ENCODE measurements around the gene SERPINE3. TPM values are rescaled to one million over a fixed set of nuclear protein-coding genes. Genes with fewer than 3 reads are reported as not detected.

The SERPINE3 gene
- total and polyA plus RNA-seq, 5 donors from 2014 or later, result not detected

DNA sequence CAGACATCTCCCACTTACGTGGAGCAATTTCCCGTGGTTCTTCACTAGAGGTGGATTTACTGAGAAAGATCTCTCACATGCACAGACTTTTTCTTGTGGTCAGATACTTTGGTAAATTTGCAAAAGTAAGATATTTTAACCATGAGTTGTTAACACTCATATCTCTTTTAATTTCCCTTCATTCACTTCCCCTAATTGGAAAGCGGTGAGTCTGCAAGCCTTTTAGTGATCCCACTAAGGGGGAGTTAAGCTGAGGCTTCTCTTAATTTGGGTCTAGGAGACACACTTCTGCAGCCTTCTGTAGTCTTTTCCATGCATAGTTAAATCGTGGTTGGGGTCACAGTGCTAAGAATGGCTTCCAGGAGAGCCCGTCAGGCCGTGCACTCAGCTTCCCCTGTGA is 30.7 kb upstream of the SERPINE3 start:
- Mint-ChIP-seq H3K9me3 (peaks cover 0 to 2% (median 0%) of the 10 kb centered on the region in 7 donors), H3K27me3 (peaks cover 16% of the 10 kb centered on the region), H3K4me3 (no peak overlapping the region), H3K36me3 (no peaks in the 10 kb centered on the region), H3K4me1 (no peaks in the 10 kb centered on the region), H3K27ac (no peak overlapping the region)
- peaks cover 2% of the 10 kb centered on the region for H3K27me3 ChIP-seq (ENCODE audit: control insufficient read depth, insufficient read depth, low read length)
- H3K4me1 ChIP-seq (ENCODE audit: control insufficient read depth, insufficient read depth, low read length, poor library complexity, severe bottlenecking), result no peaks in the 10 kb centered on the region
- ATAC-seq (ENCODE audit: low read depth in 2 of 2), result no peak
- DNase-seq, result no peak
- no peaks in the 10 kb centered on the region for H3K9me3 ChIP-seq (ENCODE audit: control insufficient read depth in 2 of 2, low read length in 2 of 2)
- H3K36me3 ChIP-seq (ENCODE audit: control insufficient read depth, insufficient read depth, low read length), result no peaks in the 10 kb centered on the region
- H3K4me3 ChIP-seq (ENCODE audit: low read depth, low read length), result no peak overlapping the region
- H3K27ac ChIP-seq (ENCODE audit: insufficient read depth, low read length, poor library complexity, severe bottlenecking), result no peak overlapping the region

DNA sequence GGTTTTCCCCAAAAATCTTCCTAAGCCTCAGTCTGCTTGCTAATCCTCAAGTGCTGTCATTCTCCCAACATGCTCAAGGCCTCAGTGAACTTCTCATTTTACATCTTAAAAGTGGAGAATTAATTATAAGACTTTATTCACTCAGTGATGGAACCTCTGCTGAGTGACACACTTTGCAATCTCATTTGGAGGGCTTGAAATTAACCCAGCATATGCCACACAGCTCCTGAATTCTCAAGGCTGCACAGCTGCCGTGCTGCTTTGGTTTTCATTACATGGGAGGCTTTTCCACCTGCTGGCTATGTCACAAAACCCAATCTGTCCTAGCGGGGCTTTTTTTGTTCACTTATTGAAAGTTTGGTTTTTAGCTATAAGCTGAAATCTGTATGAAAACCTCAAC is 28.3 kb upstream of the SERPINE3 start:
- H3K4me1 Mint-ChIP-seq, result no peaks in the 10 kb centered on the region
- no peaks in the 10 kb centered on the region for H3K36me3 ChIP-seq (ENCODE audit: control insufficient read depth, insufficient read depth, low read length)
- H3K4me3 ChIP-seq (ENCODE audit: low read depth, low read length), result no peak overlapping the region
- no peak for ATAC-seq (ENCODE audit: low read depth in 2 of 2)
- no peak overlapping the region for H3K27ac ChIP-seq (ENCODE audit: insufficient read depth, low read length, poor library complexity, severe bottlenecking)
- no peak overlapping the region for H3K4me3 Mint-ChIP-seq
- no peak for DNase-seq
- peaks cover 2% of the 10 kb centered on the region for H3K27me3 ChIP-seq (ENCODE audit: control insufficient read depth, insufficient read depth, low read length)
- H3K27ac Mint-ChIP-seq, result no peak overlapping the region
- H3K9me3 Mint-ChIP-seq, result peaks cover 0 to 2% (median 0%) of the 10 kb centered on the region in 7 donors
- H3K4me1 ChIP-seq (ENCODE audit: control insufficient read depth, insufficient read depth, low read length, poor library complexity, severe bottlenecking), result no peaks in the 10 kb centered on the region
- H3K27me3 Mint-ChIP-seq, result peaks cover 17% of the 10 kb centered on the region
- no peaks in the 10 kb centered on the region for H3K9me3 ChIP-seq (ENCODE audit: control insufficient read depth in 2 of 2, low read length in 2 of 2)
- H3K36me3 Mint-ChIP-seq, result no peaks in the 10 kb centered on the region

DNA sequence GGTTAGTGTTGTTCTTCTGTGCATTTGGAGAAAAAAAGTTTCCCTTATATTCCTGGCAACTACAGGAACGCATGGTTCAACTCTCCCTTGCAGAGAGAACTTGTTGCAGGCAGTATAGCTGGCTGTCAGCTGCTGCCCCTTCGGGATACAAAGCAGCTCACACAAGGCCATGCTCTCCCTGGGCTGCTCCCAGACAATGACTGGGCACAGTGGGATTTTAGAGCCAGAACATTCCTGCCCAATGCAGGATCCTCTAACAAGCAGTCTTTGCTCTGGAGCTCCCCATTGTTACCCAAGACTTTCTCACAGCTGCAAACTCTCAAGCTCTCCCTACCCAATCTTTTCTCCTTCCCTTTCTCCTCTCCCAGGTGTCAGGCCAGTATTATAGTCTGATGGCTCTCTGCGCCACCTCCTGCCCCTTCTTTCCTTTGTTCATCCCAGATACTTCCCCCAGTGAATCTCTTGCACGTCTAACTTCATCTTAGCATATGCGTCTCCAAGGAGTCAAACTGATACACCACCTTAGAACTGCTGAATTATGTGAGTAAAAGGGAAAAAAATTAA is 27.5 kb upstream of the SERPINE3 start:
- no peaks in the 10 kb centered on the region for H3K36me3 Mint-ChIP-seq
- no peak overlapping the region for H3K27ac Mint-ChIP-seq
- ATAC-seq (ENCODE audit: low read depth in 2 of 2), result no peak
- H3K9me3 ChIP-seq (ENCODE audit: control insufficient read depth in 2 of 2, low read length in 2 of 2), result no peaks in the 10 kb centered on the region
- H3K27me3 Mint-ChIP-seq, result peaks cover 17% of the 10 kb centered on the region
- peaks cover 2% of the 10 kb centered on the region for H3K27me3 ChIP-seq (ENCODE audit: control insufficient read depth, insufficient read depth, low read length)
- no peak overlapping the region for H3K4me3 ChIP-seq (ENCODE audit: low read depth, low read length)
- no peaks in the 10 kb centered on the region for H3K4me1 ChIP-seq (ENCODE audit: control insufficient read depth, insufficient read depth, low read length, poor library complexity, severe bottlenecking)
- H3K36me3 ChIP-seq (ENCODE audit: control insufficient read depth, insufficient read depth, low read length), result no peaks in the 10 kb centered on the region
- H3K27ac ChIP-seq (ENCODE audit: insufficient read depth, low read length, poor library complexity, severe bottlenecking), result no peak overlapping the region
- H3K9me3 Mint-ChIP-seq, result peaks cover 0 to 2% (median 0%) of the 10 kb centered on the region in 7 donors
- DNase-seq, result no peak
- H3K4me1 Mint-ChIP-seq, result no peaks in the 10 kb centered on the region
- no peak overlapping the region for H3K4me3 Mint-ChIP-seq

DNA sequence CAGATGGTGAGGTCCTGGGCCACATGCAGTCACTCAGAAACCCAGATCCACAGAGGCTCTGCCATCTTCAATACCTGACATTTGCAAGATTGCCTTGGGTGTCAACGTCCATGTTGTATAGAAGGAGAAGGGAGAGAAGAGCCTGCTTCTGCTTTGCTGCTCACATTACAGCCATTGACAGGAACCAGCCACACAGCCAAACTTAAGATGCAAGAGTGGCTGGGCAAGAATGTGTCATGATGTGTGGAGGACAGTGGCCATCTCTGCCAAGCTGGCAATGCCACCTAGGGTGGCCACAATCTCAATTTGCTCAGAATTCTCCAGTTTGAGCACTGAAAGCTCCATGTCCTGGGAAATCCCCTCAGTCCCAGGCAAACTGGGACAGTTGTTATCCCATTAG is 25.9 kb upstream of the SERPINE3 start:
- Mint-ChIP-seq H3K4me1 (no peaks in the 10 kb centered on the region), H3K4me3 (no peak overlapping the region), H3K36me3 (no peaks in the 10 kb centered on the region), H3K9me3 (peaks cover 0 to 2% (median 0%) of the 10 kb centered on the region in 7 donors), H3K27ac (no peak overlapping the region), H3K27me3 (peaks cover 11% of the 10 kb centered on the region)
- Histone ChIP-seq H3K4me3 (ENCODE audit: low read depth, low read length) (no peak overlapping the region), H3K4me1 (ENCODE audit: control insufficient read depth, insufficient read depth, low read length, poor library complexity, severe bottlenecking) (no peaks in the 10 kb centered on the region), H3K27me3 (ENCODE audit: control insufficient read depth, insufficient read depth, low read length) (peaks cover 2% of the 10 kb centered on the region), H3K9me3 (ENCODE audit: control insufficient read depth in 2 of 2, low read length in 2 of 2) (no peaks in the 10 kb centered on the region), H3K36me3 (ENCODE audit: control insufficient read depth, insufficient read depth, low read length) (no peaks in the 10 kb centered on the region), H3K27ac (ENCODE audit: insufficient read depth, low read length, poor library complexity, severe bottlenecking) (no peak overlapping the region)
- ATAC-seq (ENCODE audit: low read depth in 2 of 2), result no peak
- DNase-seq, result no peak

DNA sequence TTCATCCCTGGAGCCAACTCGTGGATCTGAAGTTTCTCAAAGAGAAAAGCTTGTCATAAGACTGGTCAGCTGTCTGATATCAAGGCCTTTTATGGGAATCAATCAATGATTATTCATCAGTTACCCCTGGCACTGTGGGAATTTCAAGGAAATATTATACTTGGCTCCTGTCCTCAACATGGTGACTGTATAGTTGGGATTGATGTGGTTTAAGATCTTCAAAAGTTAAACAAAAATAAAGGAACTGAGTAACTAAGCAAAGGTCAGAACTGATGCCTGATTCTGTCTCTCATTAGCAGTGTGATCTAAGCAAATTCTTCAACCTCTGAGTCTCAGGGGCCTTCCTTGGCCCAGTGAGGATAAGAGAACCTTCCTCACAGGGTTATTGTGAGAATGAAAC is 22.2 kb upstream of the SERPINE3 start:
- H3K9me3 Mint-ChIP-seq, result peaks cover 0 to under 1% (median 0%) of the 10 kb centered on the region in 7 donors
- no peak for ATAC-seq (ENCODE audit: low read depth in 2 of 2)

DNA sequence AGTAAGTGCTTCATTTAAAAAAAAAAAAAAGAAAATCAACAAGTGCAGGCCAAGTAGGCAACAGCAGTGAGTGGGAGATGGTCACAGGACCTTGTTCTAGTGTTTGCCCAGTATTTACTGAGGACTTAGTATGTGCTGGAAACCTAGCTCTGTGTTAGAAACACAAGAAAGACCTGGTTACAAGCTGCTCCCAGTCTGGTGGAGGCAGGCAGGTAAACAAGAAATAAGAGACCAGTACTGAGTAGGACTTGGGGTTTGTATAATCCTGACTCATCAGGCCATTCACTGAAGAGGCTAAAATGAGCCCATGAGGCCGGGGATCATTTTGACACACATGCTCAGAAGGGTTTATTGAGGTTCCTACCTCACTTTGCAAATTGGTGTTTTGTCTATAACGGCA is 21.5 kb upstream of the SERPINE3 start:
- Histone ChIP-seq H3K27me3 (ENCODE audit: control insufficient read depth, insufficient read depth, low read length) (peaks cover 2% of the 10 kb centered on the region), H3K4me3 (ENCODE audit: low read depth, low read length) (no peak overlapping the region), H3K27ac (ENCODE audit: insufficient read depth, low read length, poor library complexity, severe bottlenecking) (no peak overlapping the region), H3K36me3 (ENCODE audit: control insufficient read depth, insufficient read depth, low read length) (no peaks in the 10 kb centered on the region), H3K9me3 (ENCODE audit: control insufficient read depth in 2 of 2, low read length in 2 of 2) (no peaks in the 10 kb centered on the region), H3K4me1 (ENCODE audit: control insufficient read depth, insufficient read depth, low read length, poor library complexity, severe bottlenecking) (no peaks in the 10 kb centered on the region)
- no peaks in the 10 kb centered on the region for H3K4me1 Mint-ChIP-seq
- no peaks in the 10 kb centered on the region for H3K9me3 Mint-ChIP-seq
- no peak overlapping the region for H3K27ac Mint-ChIP-seq
- H3K27me3 Mint-ChIP-seq, result peaks cover 6% of the 10 kb centered on the region
- DNase-seq (no peak), ATAC-seq (ENCODE audit: low read depth in 2 of 2) (no peak)
- H3K4me3 Mint-ChIP-seq, result no peak overlapping the region
- H3K36me3 Mint-ChIP-seq, result no peaks in the 10 kb centered on the region

More for the DNA sequence above, 22.2 kb upstream of the SERPINE3 start:
- Histone ChIP-seq H3K4me1 (ENCODE audit: control insufficient read depth, insufficient read depth, low read length, poor library complexity, severe bottlenecking) (no peaks in the 10 kb centered on the region), H3K4me3 (ENCODE audit: low read depth, low read length) (no peak overlapping the region), H3K27me3 (ENCODE audit: control insufficient read depth, insufficient read depth, low read length) (peaks cover 2% of the 10 kb centered on the region), H3K36me3 (ENCODE audit: control insufficient read depth, insufficient read depth, low read length) (no peaks in the 10 kb centered on the region), H3K9me3 (ENCODE audit: control insufficient read depth in 2 of 2, low read length in 2 of 2) (no peaks in the 10 kb centered on the region), H3K27ac (ENCODE audit: insufficient read depth, low read length, poor library complexity, severe bottlenecking) (no peak overlapping the region)
- H3K27me3 Mint-ChIP-seq, result peaks cover 6% of the 10 kb centered on the region
- no peaks in the 10 kb centered on the region for H3K36me3 Mint-ChIP-seq
- no peaks in the 10 kb centered on the region for H3K4me1 Mint-ChIP-seq
- no peak for DNase-seq
- H3K27ac Mint-ChIP-seq, result no peak overlapping the region
- no peak overlapping the region for H3K4me3 Mint-ChIP-seq

DNA sequence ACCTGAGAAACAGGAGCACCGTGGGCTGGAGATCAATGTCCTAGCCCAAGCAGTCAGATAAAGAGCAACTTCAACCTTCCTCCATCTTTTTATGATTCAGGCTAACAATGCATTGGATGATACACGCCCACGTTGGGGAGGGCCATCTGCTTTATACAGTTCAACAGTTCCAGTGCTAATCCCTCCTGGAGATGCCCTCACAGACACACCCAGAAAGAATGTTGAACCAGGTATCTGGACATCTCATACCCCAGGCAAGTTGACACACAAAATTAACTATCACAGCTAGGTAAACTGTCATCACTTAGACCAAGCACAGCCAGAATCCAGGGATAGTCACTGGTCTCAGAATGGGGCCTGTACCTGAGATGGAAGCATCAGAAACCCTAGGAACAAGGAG is 20.6 kb upstream of the SERPINE3 start:
- no peaks in the 10 kb centered on the region for H3K36me3 ChIP-seq (ENCODE audit: control insufficient read depth, insufficient read depth, low read length)
- no peak for ATAC-seq (ENCODE audit: low read depth in 2 of 2)
- DNase-seq, result no peak
- H3K27me3 ChIP-seq (ENCODE audit: control insufficient read depth, insufficient read depth, low read length), result no peaks in the 10 kb centered on the region
- no peaks in the 10 kb centered on the region for H3K4me1 ChIP-seq (ENCODE audit: control insufficient read depth, insufficient read depth, low read length, poor library complexity, severe bottlenecking)
- no peaks in the 10 kb centered on the region for H3K9me3 Mint-ChIP-seq
- H3K27me3 Mint-ChIP-seq, result no peaks in the 10 kb centered on the region
- no peaks in the 10 kb centered on the region for H3K36me3 Mint-ChIP-seq
- H3K4me1 Mint-ChIP-seq, result no peaks in the 10 kb centered on the region
- H3K27ac ChIP-seq (ENCODE audit: insufficient read depth, low read length, poor library complexity, severe bottlenecking), result no peak overlapping the region
- no peak overlapping the region for H3K4me3 ChIP-seq (ENCODE audit: low read depth, low read length)
- H3K9me3 ChIP-seq (ENCODE audit: control insufficient read depth in 2 of 2, low read length in 2 of 2), result no peaks in the 10 kb centered on the region
- H3K4me3 Mint-ChIP-seq, result no peak overlapping the region
- H3K27ac Mint-ChIP-seq, result no peak overlapping the region

DNA sequence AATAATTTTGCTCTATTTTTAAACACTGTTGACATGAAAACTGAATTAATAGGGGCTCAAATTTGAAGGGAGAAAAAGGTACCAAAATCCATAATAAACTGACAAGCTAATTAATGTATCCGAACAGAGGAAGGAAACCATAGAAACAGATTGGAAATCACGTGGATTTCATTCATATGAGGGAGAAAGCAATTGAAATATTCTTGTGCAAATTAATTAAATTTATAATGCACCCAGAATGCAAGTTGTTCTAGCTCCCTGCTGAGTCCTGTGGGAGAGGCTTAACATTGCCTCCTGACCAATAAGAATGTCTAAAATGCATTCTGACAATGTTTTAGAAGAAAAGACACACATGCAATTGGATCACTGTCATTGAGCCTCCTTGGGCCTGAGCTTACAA is 17.7 kb upstream of the SERPINE3 start:
- no peaks in the 10 kb centered on the region for H3K9me3 ChIP-seq (ENCODE audit: control insufficient read depth in 2 of 2, low read length in 2 of 2)
- Mint-ChIP-seq H3K36me3 (no peaks in the 10 kb centered on the region), H3K9me3 (no peaks in the 10 kb centered on the region), H3K4me3 (no peak overlapping the region), H3K27ac (no peak overlapping the region), H3K27me3 (no peaks in the 10 kb centered on the region), H3K4me1 (no peaks in the 10 kb centered on the region)
- ATAC-seq (ENCODE audit: low read depth in 2 of 2) (no peak), DNase-seq (no peak)
- H3K4me3 ChIP-seq (ENCODE audit: low read depth, low read length), result no peak overlapping the region
- H3K27me3 ChIP-seq (ENCODE audit: control insufficient read depth, insufficient read depth, low read length), result no peaks in the 10 kb centered on the region
- H3K4me1 ChIP-seq (ENCODE audit: control insufficient read depth, insufficient read depth, low read length, poor library complexity, severe bottlenecking), result no peaks in the 10 kb centered on the region
- no peaks in the 10 kb centered on the region for H3K36me3 ChIP-seq (ENCODE audit: control insufficient read depth, insufficient read depth, low read length)
- H3K27ac ChIP-seq (ENCODE audit: insufficient read depth, low read length, poor library complexity, severe bottlenecking), result no peak overlapping the region
